ENCODE measurements around the gene MZF1. TPM values are rescaled to one million over a fixed set of nuclear protein-coding genes. Genes with fewer than 3 reads are reported as not detected.

Gene MZF1
- total and polyA plus RNA-seq, 10 of the 15 experiments (the other 5 are each of a cell fraction or from before 2014, with no cell fraction given), result 0.38 to 14.7 (median 7.2) TPM

GRCh38 chr19:58551577-58552471 is 21.3 kb downstream of the MZF1 start (continued):
- no peak for TF ChIP-seq REST (IDR thresholded peaks at IDR 0.05; ENCODE audit: low read depth, low read length)
- TF ChIP-seq BHLHE40 (IDR thresholded peaks at IDR 0.05; ENCODE audit: borderline replicate concordance in 1 of 2, low read depth in 2 of 2, low read length in 1 of 2), result no peak
- TF ChIP-seq HDAC6 (IDR thresholded peaks at IDR 0.05; ENCODE audit: unreplicated experiment), result no peak
- TF ChIP-seq PBX3 (IDR thresholded peaks at IDR 0.05; ENCODE audit: insufficient replicate concordance, low read depth, low read length), result no peak
- no peak for TF ChIP-seq USF2 (IDR thresholded peaks at IDR 0.05; ENCODE audit: borderline replicate concordance, low read depth, low read length)
- no peak for TF ChIP-seq NFXL1 (IDR thresholded peaks at IDR 0.05; ENCODE audit: borderline replicate concordance)
- no peak for TF ChIP-seq KLF5 (IDR thresholded peaks at IDR 0.05; ENCODE audit: partially characterized antibody)
- no peak for TF ChIP-seq NBN (IDR thresholded peaks at IDR 0.05)
- no peak for TF ChIP-seq JUND (IDR thresholded peaks at IDR 0.05; ENCODE audit: low read depth, low read length)
- no peak for TF ChIP-seq CREM (IDR thresholded peaks at IDR 0.05; ENCODE audit: low read depth)
- TF ChIP-seq NFYA (IDR thresholded peaks at IDR 0.05; ENCODE audit: borderline replicate concordance, low read depth, low read length), result no peak
- TF ChIP-seq POLR2A (IDR thresholded peaks at IDR 0.05; ENCODE audit: low read depth, low read length), result peak; percentile 33
- no peak for TF ChIP-seq CBX5 (IDR thresholded peaks at IDR 0.05; ENCODE audit: low read depth)
- TF ChIP-seq ZNF207 (IDR thresholded peaks at IDR 0.05; ENCODE audit: borderline replicate concordance), result no peak
- TF ChIP-seq E2F4 (IDR thresholded peaks at IDR 0.05; ENCODE audit: low read depth, low read length), result no peak
